GM23338 (cell line): ENCODE measurements around the gene IL7R. TPM values are rescaled to one million over a fixed set of nuclear protein-coding genes. Genes with fewer than 3 reads are reported as not detected.
A peak's percentile ranks its signal among the peaks of the same experiment; 100 is the strongest.

Source experiments
- ATAC-seq: fragments of 200-7000 bp; cut with Tn5 transposase; 3 replicates; pipeline ENCODE4 v1.9.1; 2020
- DNase-seq: peaks from one replicate; pipeline ENCODE4 v3.0.0-alpha.2; 2015; ENCODE audit warnings: low spot score
- H2AFZ ChIP-seq: fragments of 200-600 bp; sonication (generic); 2 replicates; pipeline ENCODE4 v1.8.0; 2016; ENCODE audit warnings: antibody characterized with exemption, mild to moderate bottlenecking, moderate library complexity
- H3F3A ChIP-seq: fragments of 200-600 bp; sonication (generic); replicated peaks from 2 replicates; pipeline ENCODE4 v1.8.0; 2017; ENCODE audit warnings: antibody characterized with exemption, mixed run types, low read depth
- H3K27ac ChIP-seq: fragments of 200-600 bp; sonication (generic); 2 replicates; pipeline ENCODE4 v1.6.1; 2016; ENCODE audit warnings: low read depth
- H3K27me3 ChIP-seq: fragments of 200-600 bp; sonication (generic); 2 replicates; pipeline ENCODE4 v1.8.0; 2016; ENCODE audit warnings: mild to moderate bottlenecking, mixed run types, moderate library complexity; ENCODE audit not compliant: insufficient read depth
- H3K36me3 ChIP-seq: fragments of 200-600 bp; sonication (generic); 2 replicates; pipeline ENCODE4 v1.8.0; 2016; ENCODE audit warnings: mild to moderate bottlenecking; ENCODE audit not compliant: insufficient read depth
- H3K4me1 ChIP-seq: fragments of 200-600 bp; sonication (generic); 2 replicates; pipeline ENCODE4 v1.8.0; 2016; ENCODE audit warnings: mild to moderate bottlenecking, moderate library complexity; ENCODE audit not compliant: insufficient read depth
- H3K4me2 ChIP-seq: fragments of 200-600 bp; sonication (generic); 2 replicates; pipeline ENCODE4 v1.7.1; 2017; ENCODE audit warnings: mixed run types
- H3K4me3 ChIP-seq: fragments of 200-600 bp; sonication (generic); 2 replicates; pipeline ENCODE4 v1.6.1; 2016; ENCODE audit warnings: mixed run types
- H3K79me2 ChIP-seq: fragments of 200-600 bp; sonication (generic); replicated peaks from 2 replicates; pipeline ENCODE4 v1.8.0; 2017; ENCODE audit warnings: mild to moderate bottlenecking; ENCODE audit not compliant: insufficient read depth
- H3K9me2 ChIP-seq: fragments of 200-600 bp; sonication (generic); 2 replicates; pipeline ENCODE4 v1.8.0; 2017; ENCODE audit not compliant: insufficient read depth
- H4K20me1 ChIP-seq: fragments of 200-600 bp; sonication (generic); replicated peaks from 2 replicates; pipeline ENCODE4 v1.8.0; 2017; ENCODE audit warnings: mild to moderate bottlenecking; ENCODE audit not compliant: insufficient read depth
- H3K27ac Mint-ChIP-seq: 2 replicates; pipeline ENCODE4 v1.8.0; 2020; ENCODE audit warnings: inconsistent platforms, mild to moderate bottlenecking, moderate library complexity, mixed read lengths
- H3K27me3 Mint-ChIP-seq: 3 replicates; pipeline ENCODE4 v1.8.0; 2022; ENCODE audit warnings: low read depth, mild to moderate bottlenecking, moderate library complexity, mixed read lengths, inconsistent platforms; ENCODE audit not compliant: insufficient read depth, poor library complexity
- H3K36me3 Mint-ChIP-seq: 3 replicates; pipeline ENCODE4 v1.8.0; 2021; ENCODE audit warnings: low read depth, mild to moderate bottlenecking, inconsistent platforms, moderate library complexity, mixed read lengths
- H3K4me1 Mint-ChIP-seq: 3 replicates; pipeline ENCODE4 v1.8.0; 2020; ENCODE audit warnings: mild to moderate bottlenecking, inconsistent platforms, mixed read lengths
- H3K4me3 Mint-ChIP-seq: 3 replicates; pipeline ENCODE4 v1.8.0; 2021; ENCODE audit warnings: moderate library complexity, mild to moderate bottlenecking, inconsistent platforms, mixed read lengths
- H3K9me3 Mint-ChIP-seq: 3 replicates; pipeline ENCODE4 v1.8.0; 2020; ENCODE audit warnings: moderate library complexity, mild to moderate bottlenecking, inconsistent platforms, mixed read lengths
- CREB1 ChIP-seq: fragments of 250-450 bp; sonication (Bioruptor Pico); IDR thresholded peaks from 2 replicates; pipeline ENCODE4 v1.5.0; 2020; ENCODE audit warnings: low read depth, mild to moderate bottlenecking, moderate library complexity
- CTCF ChIP-seq, 2 experiments: fragments of 200-600 bp in 1 of 2; sonication (generic) in 1 of 2; conservative IDR thresholded peaks; 2 replicates each; pipeline versions ENCODE4 v1.5.1 to v1.6.1; 2016 to 2017; ENCODE audit warnings: antibody characterized with exemption in 2 of 2, low read depth in 2 of 2, mild to moderate bottlenecking in 2 of 2, moderate library complexity in 1 of 2
- ETS1 ChIP-seq: IDR thresholded peaks from 2 replicates; pipeline ENCODE4 v1.6.1; 2016; ENCODE audit warnings: antibody characterized with exemption
- EZH2 ChIP-seq: fragments of 200-600 bp; sonication (generic); IDR thresholded peaks from one replicate; pipeline ENCODE4 v1.8.0; 2017; ENCODE audit warnings: antibody characterized with exemption, mild to moderate bottlenecking, low read depth; ENCODE audit not compliant: unreplicated experiment
- EZH2phosphoT487 ChIP-seq: fragments of 200-600 bp; sonication (generic); IDR thresholded peaks from one replicate; pipeline ENCODE4 v1.8.1; 2018; ENCODE audit warnings: antibody characterized with exemption; ENCODE audit not compliant: unreplicated experiment
- JUNB ChIP-seq: IDR thresholded peaks from one replicate; pipeline ENCODE4 v1.6.1; 2016; ENCODE audit warnings: antibody characterized with exemption; ENCODE audit not compliant: unreplicated experiment
- NANOG ChIP-seq: IDR thresholded peaks from 2 replicates; pipeline ENCODE4 v1.6.1; 2016; ENCODE audit warnings: antibody characterized with exemption, borderline replicate concordance
- POLR2AphosphoS5 ChIP-seq: IDR thresholded peaks from 2 replicates; pipeline ENCODE4 v1.6.1; 2016; ENCODE audit warnings: antibody characterized with exemption, low read depth
- REST ChIP-seq: IDR thresholded peaks from one replicate; pipeline ENCODE4 v1.6.1; 2018; ENCODE audit warnings: antibody characterized with exemption; ENCODE audit not compliant: unreplicated experiment
- STAT1 ChIP-seq: IDR thresholded peaks from one replicate; pipeline ENCODE4 v1.6.1; 2016; ENCODE audit warnings: antibody characterized with exemption; ENCODE audit not compliant: unreplicated experiment
- ZNF114 ChIP-seq: fragments of 250-450 bp; sonication (Bioruptor Pico); IDR thresholded peaks from 2 replicates; pipeline ENCODE4 v1.5.0; 2020; ENCODE audit warnings: mild to moderate bottlenecking, moderate library complexity
- ZNF331 ChIP-seq: fragments of 250-450 bp; sonication (Bioruptor Pico); IDR thresholded peaks from 2 replicates; pipeline ENCODE4 v1.5.0; 2020; ENCODE audit warnings: low read depth, mild to moderate bottlenecking, moderate library complexity
- polyA plus RNA-seq: library from polyadenylated mRNA; unstranded; fragments of >200 nt; fragmentation: Nextera tagmentation; extraction: Ambion mirVana; gene quantifications from 2 replicates; pipeline ENCODE4 v1.2.1, GENCODE V29; 2016
- total RNA-seq: library from RNA; depleted of rRNA; stranded (reverse); fragments of >200 nt; shearing (Covaris generic); gene quantifications from 2 replicates; pipeline ENCODE4 v1.2.3, GENCODE V29; 2014

The IL7R gene
- total and polyA plus RNA-seq, 2 experiments from 2014 or later: not detected

GRCh38 chr5:35894131-35894530, 37.4 kb downstream of the IL7R start:
- no peaks in the 10 kb centered on the region for H4K20me1 ChIP-seq
- H3K27me3 ChIP-seq: no peaks in the 10 kb centered on the region
- no peaks in the 10 kb centered on the region for H3F3A ChIP-seq
- Mint-ChIP-seq H3K4me3 (no peak overlapping the region), H3K4me1 (no peaks in the 10 kb centered on the region), H3K9me3 (no peaks in the 10 kb centered on the region), H3K36me3 (no peaks in the 10 kb centered on the region; the same call in 2 of the 3 replicates), H3K27me3 (no peaks in the 10 kb centered on the region), H3K27ac (no peak overlapping the region)
- no peak for TF ChIP-seq CREB1
- TF ChIP-seq NANOG: no peak
- no peak for TF ChIP-seq REST
- TF ChIP-seq JUNB: no peak
- TF ChIP-seq POLR2AphosphoS5: no peak
- no peak for TF ChIP-seq CTCF (conservative IDR thresholded peaks at IDR 0.05; ENCODE audit: low read depth in 2 of 2)
- no peak for TF ChIP-seq STAT1
- TF ChIP-seq EZH2: no peak
- DNase-seq (no peak), ATAC-seq (no peak)
- no peak overlapping the region for H3K4me2 ChIP-seq
- H3K9me2 ChIP-seq: peaks cover 8% of the 10 kb centered on the region; the same call in 1 of the 2 replicates
- H3K79me2 ChIP-seq: no peaks in the 10 kb centered on the region
- H3K4me3 ChIP-seq: no peak overlapping the region
- no peak overlapping the region for H3K27ac ChIP-seq
- no peaks in the 10 kb centered on the region for H3K4me1 ChIP-seq
- no peaks in the 10 kb centered on the region for H3K36me3 ChIP-seq
- no peak overlapping the region for H2AFZ ChIP-seq

- no peaks in the 10 kb centered on the region for H3F3A ChIP-seq
- H3K4me3 Mint-ChIP-seq: no peak overlapping the region
- H3K36me3 Mint-ChIP-seq: no peaks in the 10 kb centered on the region
- no peaks in the 10 kb centered on the region for H3K9me2 ChIP-seq
- H3K36me3 ChIP-seq: no peaks in the 10 kb centered on the region
- peaks cover 3% of the 10 kb centered on the region; the same call in 1 of the 3 replicates for H3K4me1 Mint-ChIP-seq
- H3K9me3 Mint-ChIP-seq: peaks cover 5% of the 10 kb centered on the region; the same call in 2 of the 3 replicates
- ATAC-seq: no peak
- H3K27me3 ChIP-seq: no peaks in the 10 kb centered on the region
- H3K27ac Mint-ChIP-seq: no peak overlapping the region
- no peak overlapping the region for H3K4me2 ChIP-seq
- no peaks in the 10 kb centered on the region for H3K4me1 ChIP-seq
- H3K27ac ChIP-seq: no peak overlapping the region
- H2AFZ ChIP-seq: 0 out of 2 replicates have a peak overlapping the region, but pooled peaks have one; percentile 25
- no peaks in the 10 kb centered on the region for H3K27me3 Mint-ChIP-seq
- no peaks in the 10 kb centered on the region for H4K20me1 ChIP-seq
- no peak overlapping the region for H3K4me3 ChIP-seq
- no peaks in the 10 kb centered on the region for H3K79me2 ChIP-seq
- DNase-seq: no peak
- no peak for TF ChIP-seq EZH2
- no peak for TF ChIP-seq CREB1
- no peak for TF ChIP-seq JUNB
- no peak for TF ChIP-seq EZH2phosphoT487
- no peak for TF ChIP-seq NANOG
- TF ChIP-seq ETS1: no peak
- TF ChIP-seq POLR2AphosphoS5: no peak
- no peak for TF ChIP-seq CTCF (conservative IDR thresholded peaks at IDR 0.05; ENCODE audit: low read depth in 2 of 2)
- no peak for TF ChIP-seq ZNF331 (CRISPR knock-in tag)
- TF ChIP-seq ZNF114: no peak
These were observed 42.4 kb downstream of the IL7R start for GRCh38 chr5:35898952-35899660.
